ENCODE data around the gene GPR63.

GPR63 gene

GRCh38 chr6:96821034-96821433 lies 16.2 kb downstream of the GPR63 start:
- DNase-seq (ENCODE audit: low read depth), result no peak

DNA sequence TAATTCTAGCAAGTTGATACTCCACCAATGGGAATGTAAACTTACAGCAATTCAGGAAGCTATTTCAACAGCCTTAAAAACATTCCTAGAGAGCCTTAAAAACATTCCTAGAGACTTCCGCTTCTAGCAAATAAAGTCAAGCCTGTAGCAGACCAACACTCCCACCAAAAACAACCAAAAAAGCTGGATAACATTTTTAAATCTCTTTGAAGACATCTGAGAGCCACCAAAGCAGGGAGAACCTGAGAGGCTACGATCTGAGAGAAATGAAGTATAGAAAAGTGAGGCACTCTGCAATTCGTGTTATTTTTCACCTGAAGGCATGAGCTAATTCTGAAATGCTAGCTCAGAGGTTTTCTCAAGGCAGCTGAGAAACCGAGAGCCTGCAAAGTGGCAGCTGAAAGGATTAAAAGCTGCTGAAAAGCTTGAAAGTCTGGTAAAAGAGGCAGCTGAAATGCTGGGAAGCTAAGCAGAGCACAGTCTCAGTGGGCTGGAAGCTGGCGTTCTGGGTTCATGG lies 20.9 kb downstream of the GPR63 start:
- DNase-seq (ENCODE audit: low read depth), result peak; percentile 66

DNA sequence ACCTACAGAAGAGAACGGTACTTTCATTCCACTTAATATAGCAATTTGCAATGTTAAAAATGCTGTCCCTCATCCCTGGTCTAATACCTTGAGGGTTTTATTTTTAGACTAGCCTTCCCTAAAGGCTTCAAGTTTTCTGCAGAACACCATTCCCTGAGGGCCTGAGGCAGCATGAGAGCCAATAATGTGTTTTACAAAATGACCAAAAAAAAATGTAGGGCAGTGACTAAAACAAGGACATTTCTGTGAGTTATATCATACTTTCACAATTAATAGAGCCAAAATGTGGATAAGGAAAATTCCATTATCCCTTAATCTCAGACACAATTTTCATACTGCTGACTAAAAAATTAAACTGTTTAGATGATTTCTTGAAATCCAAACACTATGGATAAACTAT lies 22.7 kb downstream of the GPR63 start:
- DNase-seq (ENCODE audit: low read depth), result no peak

DNA sequence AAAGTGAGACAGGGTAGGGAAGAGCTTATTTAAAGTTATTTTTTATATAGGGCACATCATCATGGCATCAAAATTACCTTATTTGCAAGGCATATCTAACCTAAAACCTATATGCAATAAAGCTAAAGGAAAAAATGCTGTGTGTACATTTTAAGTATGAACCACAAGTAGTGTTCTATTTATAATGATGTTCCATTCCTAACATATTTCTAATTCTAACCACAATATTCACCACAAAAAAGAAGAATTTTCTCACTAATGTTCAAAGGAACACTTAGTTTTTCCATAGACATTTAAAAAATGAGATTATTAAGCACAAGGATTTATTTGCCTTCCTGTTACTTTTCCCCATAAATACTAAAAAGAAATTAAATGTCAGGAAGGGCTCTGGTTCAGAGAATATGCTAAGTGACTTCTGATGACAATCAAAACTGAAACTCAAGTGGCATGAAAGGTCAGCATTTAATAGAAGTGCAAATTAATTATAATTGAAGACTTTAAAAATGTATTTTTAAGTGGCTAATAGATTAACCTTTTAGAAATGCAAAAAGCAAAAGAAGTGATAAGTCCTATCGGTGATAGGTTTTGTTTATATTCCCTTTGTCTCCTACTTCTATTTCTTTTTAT lies 25.1 kb downstream of the GPR63 start:
- DNase-seq (ENCODE audit: low read depth), result peak; percentile 60

- no peak for DNase-seq (ENCODE audit: low read depth)
These were observed 25.6 kb downstream of the GPR63 start for GRCh38 chr6:96811670-96812069.

- peak; percentile 71 for DNase-seq (ENCODE audit: low read depth)
These were observed 26.1 kb downstream of the GPR63 start for GRCh38 chr6:96811136-96811535.

DNA sequence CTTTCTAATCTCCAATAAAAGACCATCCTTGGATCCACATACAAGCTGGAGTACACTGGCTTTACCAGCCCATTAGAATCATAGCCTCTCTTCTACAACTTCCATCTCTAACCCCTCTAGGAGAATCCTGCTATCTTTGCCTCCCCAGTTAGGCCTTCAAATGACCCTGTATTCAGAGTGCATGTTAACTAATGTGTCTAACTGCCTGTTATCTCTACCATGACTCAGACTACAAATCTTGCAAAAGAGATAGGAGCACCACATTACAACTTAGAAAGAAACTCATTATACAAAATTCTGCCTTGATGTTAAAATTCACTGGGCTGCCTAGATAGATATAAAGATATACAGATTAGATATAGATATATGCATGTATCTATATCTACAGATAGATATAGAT lies 28.2 kb downstream of the GPR63 start:
- peak; percentile 90 for DNase-seq (ENCODE audit: low read depth)

GRCh38 chr6:96803106-96803481 lies 34.2 kb downstream of the GPR63 start:
- no peak for DNase-seq (ENCODE audit: low read depth)

GRCh38 chr6:96795481-96795880 lies 41.8 kb downstream of the GPR63 start:
- no peak for DNase-seq (ENCODE audit: low read depth)

GRCh38 chr6:96794980-96795379 lies 42.3 kb downstream of the GPR63 start:
- DNase-seq (ENCODE audit: low read depth), result peak; percentile 86

DNA sequence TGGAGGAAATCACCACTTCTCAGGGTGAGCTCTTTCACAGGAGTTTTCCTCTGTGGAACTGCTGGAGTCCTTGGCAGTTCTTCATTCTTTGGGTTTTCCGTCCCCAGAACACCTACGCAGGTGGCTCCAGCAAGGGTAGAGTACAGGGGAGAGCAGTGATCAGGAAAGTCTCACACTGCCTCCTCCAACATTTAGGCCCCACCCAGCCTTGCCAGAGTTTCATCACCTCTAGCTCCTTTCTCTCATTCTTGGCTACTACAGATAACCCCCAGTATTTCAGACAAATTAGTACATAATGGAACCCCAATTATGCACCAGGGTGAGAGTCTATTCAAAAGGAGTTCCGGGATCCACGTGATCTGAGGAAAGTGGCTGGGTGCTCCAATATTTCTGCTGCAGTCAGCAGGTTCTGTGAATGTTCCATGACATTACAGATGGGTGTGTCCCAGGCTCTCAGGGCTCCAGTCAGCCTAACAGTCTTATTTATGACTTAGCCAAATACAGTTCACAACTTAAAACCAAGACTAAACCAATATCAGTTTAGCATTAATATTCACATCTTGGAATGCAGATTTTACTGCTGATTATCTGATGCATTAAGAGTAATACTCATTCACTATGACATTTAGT lies 44.6 kb downstream of the GPR63 start:
- DNase-seq (ENCODE audit: low read depth), result no peak

GRCh38 chr6:96789871-96790270 lies 47.4 kb downstream of the GPR63 start:
- no peak for DNase-seq (ENCODE audit: low read depth)

DNA sequence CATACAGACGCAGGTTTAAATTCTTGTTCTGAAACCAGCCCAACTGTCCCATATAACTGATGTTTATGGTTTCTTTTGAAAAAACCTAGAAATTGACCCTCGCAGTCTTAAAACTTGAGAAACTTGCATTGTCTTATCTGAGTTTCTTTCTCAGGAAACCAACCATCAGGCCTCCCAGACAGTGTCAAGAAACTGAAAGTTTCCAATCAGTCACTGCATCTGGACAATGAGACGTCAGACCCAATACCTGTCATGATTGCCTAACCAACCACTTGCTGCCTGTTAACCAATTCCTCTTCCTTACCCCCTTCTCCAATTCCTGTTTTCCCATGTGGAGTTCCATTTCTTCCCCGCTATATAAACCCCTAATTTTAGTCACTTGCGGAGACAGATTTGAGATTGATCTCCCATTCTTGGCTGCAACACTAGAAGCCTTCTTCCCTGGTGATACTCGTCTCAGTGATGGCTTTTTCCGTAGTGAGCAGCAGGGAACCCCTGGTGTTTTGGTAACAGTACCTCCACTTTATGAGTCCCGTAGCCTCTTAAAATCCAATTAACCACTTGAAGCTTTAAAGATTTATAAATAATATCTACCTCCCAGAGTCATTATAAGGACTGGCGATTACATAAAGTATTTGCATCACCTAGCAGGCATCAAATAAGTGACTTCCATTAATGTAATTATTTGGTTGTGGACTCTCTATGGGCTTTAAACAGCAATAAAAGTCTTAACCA lies 49.3 kb downstream of the GPR63 start:
- no peak for DNase-seq (ENCODE audit: low read depth)

DNA sequence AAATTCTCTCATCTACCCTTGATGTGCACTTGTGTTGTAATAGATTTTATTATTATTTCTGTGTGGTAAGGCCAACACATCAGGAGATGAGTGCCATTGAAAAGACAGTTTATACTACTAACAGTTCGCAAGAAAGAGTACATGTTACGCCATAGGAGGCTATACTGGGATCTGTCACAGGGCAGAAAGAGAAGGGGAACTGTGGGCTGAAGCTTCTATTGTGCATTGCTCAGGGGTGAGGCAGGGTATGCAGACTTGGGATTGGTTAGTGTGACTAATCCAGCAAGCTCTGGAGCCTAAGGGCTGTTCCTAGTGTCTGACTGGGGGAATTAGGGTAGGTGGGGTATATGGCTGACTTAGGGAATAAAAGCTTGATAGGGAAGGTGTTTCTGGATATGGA lies 50.9 kb downstream of the GPR63 start:
- peak; percentile 11 for DNase-seq (ENCODE audit: low read depth)

GRCh38 chr6:96784650-96785049 lies 52.6 kb downstream of the GPR63 start:
- peak; percentile 5 for DNase-seq (ENCODE audit: low read depth)

DNA sequence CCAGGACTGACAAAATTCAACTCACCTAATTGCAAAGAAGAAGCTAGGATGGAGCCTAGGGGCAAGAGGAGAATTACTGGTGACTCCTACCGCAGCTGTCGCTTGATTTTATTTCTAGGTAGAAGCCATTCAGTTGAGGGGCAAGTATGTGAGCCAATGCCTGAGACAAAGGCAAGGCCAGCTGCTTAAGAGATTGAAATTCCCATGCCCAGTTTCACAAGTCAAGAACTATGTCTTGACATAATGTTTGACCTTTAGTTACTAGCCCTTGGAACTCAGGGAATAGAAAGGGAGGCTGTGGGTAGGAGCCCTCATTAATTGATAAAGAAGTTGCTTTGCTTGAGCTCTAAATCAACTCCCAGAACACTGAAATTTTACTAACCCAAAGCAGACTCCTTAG lies 54.0 kb downstream of the GPR63 start:
- DNase-seq (ENCODE audit: low read depth), result no peak

DNA sequence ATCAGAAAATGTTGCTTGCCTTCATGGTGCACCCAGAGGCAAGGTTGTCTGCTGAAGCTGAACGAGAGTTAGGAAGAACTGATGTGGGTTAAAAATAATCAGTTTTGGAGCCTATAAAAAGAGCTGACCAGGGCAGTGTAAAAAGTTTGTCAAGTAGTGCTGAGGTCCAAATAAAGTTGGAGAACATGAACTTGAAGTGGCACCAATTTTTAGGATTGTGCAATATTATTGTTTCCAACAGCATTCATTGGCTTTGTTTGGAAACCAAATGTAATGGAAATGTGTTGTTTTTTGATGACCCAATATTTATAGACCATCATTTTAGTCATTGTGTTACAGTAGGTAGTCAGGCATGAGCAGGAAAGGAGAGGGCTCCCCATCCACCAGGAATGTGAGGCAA lies 55.7 kb downstream of the GPR63 start:
- no peak for DNase-seq (ENCODE audit: low read depth)

GRCh38 chr6:96777113-96777512 lies 60.2 kb downstream of the GPR63 start:
- no peak for DNase-seq (ENCODE audit: low read depth)

- no peak for DNase-seq (ENCODE audit: low read depth)
These were observed 61.4 kb downstream of the GPR63 start for GRCh38 chr6:96775727-96776400.

- DNase-seq (ENCODE audit: low read depth), result no peak
These were observed 70.5 kb downstream of the GPR63 start for GRCh38 chr6:96766769-96767168.

DNA sequence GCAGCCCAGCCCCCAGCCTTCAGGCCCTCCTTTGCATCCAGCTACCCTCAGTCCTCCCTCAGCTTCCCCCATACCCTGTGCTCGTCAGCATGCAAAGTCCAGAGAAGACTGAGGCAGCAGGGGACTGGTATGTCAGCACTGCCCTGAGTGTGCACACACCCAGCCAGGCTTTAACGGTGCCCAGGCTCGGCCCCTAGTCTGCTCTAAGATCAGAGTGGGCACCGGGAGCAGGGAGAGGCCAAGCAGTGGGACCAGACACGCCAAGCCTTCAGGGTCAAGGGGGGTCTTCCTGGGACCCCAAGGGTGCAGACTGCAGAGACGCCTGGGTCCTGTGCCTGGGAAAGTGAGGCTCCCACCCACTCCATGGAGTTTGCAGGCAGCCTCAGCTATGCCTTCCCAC lies 74.7 kb downstream of the GPR63 start:
- no peak for DNase-seq (ENCODE audit: low read depth)

GRCh38 chr6:96761794-96762193 lies 75.5 kb downstream of the GPR63 start:
- DNase-seq (ENCODE audit: low read depth), result no peak

Data from amniotic epithelial cell (primary cell).